Measurements from ENCODE around the gene PANX1. TPM values are rescaled to one million over a fixed set of nuclear protein-coding genes. Genes with fewer than 3 reads are reported as not detected.

The PANX1 gene
- polyA plus RNA-seq, 1 donor (not counting 4 experiments of a cell fraction or from before 2014, with no cell fraction given): 58.5 TPM

DNA sequence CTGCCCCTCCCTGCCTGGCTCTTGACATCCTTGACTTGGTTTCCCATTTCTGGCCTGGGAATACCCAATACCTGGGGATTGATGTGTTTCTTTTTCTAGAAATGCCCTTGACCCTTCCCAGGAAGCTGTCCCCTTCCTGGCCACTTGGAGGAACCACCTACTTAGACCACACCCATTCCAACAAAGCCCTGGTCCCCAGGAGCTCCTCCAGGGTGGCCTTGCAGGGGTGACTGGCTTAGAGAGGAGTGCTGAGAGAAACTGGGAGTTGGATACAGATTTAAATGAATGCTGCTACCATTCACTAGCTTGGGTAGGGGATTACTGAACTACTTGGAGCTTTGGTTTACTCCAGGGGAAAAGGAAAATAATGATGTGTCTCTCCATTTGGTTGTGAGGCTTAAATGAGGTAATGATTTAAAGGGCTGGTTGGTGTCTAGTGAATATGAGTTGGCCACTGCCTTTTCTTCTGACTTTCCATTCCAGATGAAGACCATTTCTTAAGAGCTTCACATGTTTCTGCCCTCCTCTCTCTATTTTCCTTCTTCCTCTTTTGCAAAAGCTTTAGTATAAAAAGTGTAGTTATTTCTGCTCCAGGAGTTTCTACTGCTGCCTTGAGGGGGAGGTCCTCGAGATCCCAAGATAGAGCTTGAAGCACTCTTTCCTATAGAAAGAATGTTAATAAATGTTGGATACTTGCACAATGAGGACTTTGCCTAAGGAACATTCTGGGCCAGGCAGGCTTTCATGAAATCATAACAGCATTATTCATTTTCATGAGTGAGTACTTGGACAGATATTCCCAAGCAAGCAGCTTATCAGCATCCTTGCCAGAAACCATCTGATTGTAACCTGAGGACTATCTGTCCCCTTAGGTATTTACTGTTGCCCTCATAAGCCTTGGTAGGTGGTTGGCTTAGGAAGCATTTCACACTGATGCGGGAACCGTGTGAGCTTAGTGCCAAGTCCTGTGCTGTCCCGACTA is 22.4 kb downstream of the PANX1 start:
- Histone ChIP-seq H4K20me1 (ENCODE audit: control insufficient read depth, extremely low read depth, insufficient read depth, low read length) (no peaks in the 10 kb centered on the region), H2AFZ (ENCODE audit: control insufficient read depth, low read length) (no peak overlapping the region), H3K4me2 (ENCODE audit: control insufficient read depth, extremely low read depth, insufficient read depth, low read depth, low read length) (peak overlapping the region; percentile 42), H3K9me1 (ENCODE audit: control insufficient read depth, extremely low read depth, insufficient read depth, low read length) (peaks cover 5% of the 10 kb centered on the region), H3K27ac (ENCODE audit: control insufficient read depth, insufficient read depth, low read length) (peak overlapping the region; percentile 47), H3K79me2 (ENCODE audit: control insufficient read depth, insufficient read depth, low read length) (peaks cover 78% of the 10 kb centered on the region), H3K9me3 (ENCODE audit: control insufficient read depth, low read depth, low read length) (no peaks in the 10 kb centered on the region), H3K4me3 (ENCODE audit: control insufficient read depth in 2 of 3, extremely low read depth in 1 of 3, insufficient read depth in 2 of 3, low read depth in 1 of 3, low read length in 3 of 3) (no peak overlapping the region), H3K36me3 (ENCODE audit: control insufficient read depth in 2 of 2, extremely low read depth in 1 of 2, insufficient read depth in 2 of 2, low read length in 2 of 2) (peaks cover 6 to 14% of the 10 kb centered on the region in 2 experiments), H3K4me1 (ENCODE audit: control insufficient read depth, extremely low read depth, insufficient read depth, low read length) (peaks cover 56% of the 10 kb centered on the region), H3K9ac (ENCODE audit: control insufficient read depth, extremely low read depth, insufficient read depth, low read length) (peak overlapping the region; percentile 24), H3K27me3 (ENCODE audit: control insufficient read depth, extremely low read depth, insufficient read depth, low read length) (no peaks in the 10 kb centered on the region)
- no peak for DNase-seq (ENCODE audit: low read depth, low spot score)
- TF ChIP-seq EZH2 (IDR thresholded peaks at IDR 0.05; ENCODE audit: low read length) (no peak), CTCF (optimal IDR thresholded peaks at IDR 0.05 in 1 of 3, IDR thresholded peaks at IDR 0.05 in 1 of 3, conservative IDR thresholded peaks at IDR 0.05 in 1 of 3; ENCODE audit: extremely low read depth in 1 of 3, insufficient read depth in 2 of 3, low read length in 3 of 3) (no peak)
- peak; percentile 73 for FAIRE-seq
- dilution Hi-C loops (cut with MboI; ENCODE audit: extremely low pct_ligation_motif_present, low sequenced_read_pairs): no loop called here

GRCh38 chr11:94151903-94152677 is 23.4 kb downstream of the PANX1 start:
- H3K4me2 ChIP-seq (ENCODE audit: control insufficient read depth, extremely low read depth, insufficient read depth, low read depth, low read length): peak overlapping the region; percentile 60
- no peak for TF ChIP-seq CTCF (optimal IDR thresholded peaks at IDR 0.05 in 1 of 3, IDR thresholded peaks at IDR 0.05 in 1 of 3, conservative IDR thresholded peaks at IDR 0.05 in 1 of 3; ENCODE audit: extremely low read depth in 1 of 3, insufficient read depth in 2 of 3, low read length in 3 of 3)
- TF ChIP-seq EZH2 (IDR thresholded peaks at IDR 0.05; ENCODE audit: low read length): no peak
- peak overlapping the region; percentile 47 for H3K27ac ChIP-seq (ENCODE audit: control insufficient read depth, insufficient read depth, low read length)
- peaks cover 76% of the 10 kb centered on the region for H3K79me2 ChIP-seq (ENCODE audit: control insufficient read depth, insufficient read depth, low read length)
- peaks cover 5% of the 10 kb centered on the region for H3K9me1 ChIP-seq (ENCODE audit: control insufficient read depth, extremely low read depth, insufficient read depth, low read length)
- dilution Hi-C loops (cut with MboI; ENCODE audit: extremely low pct_ligation_motif_present, low sequenced_read_pairs): no loop called here
- H3K9me3 ChIP-seq (ENCODE audit: control insufficient read depth, low read depth, low read length): no peaks in the 10 kb centered on the region
- DNase-seq (ENCODE audit: low read depth, low spot score) (no peak), FAIRE-seq (peak; percentile 79)
- no peaks in the 10 kb centered on the region for H3K27me3 ChIP-seq (ENCODE audit: control insufficient read depth, extremely low read depth, insufficient read depth, low read length)
- H4K20me1 ChIP-seq (ENCODE audit: control insufficient read depth, extremely low read depth, insufficient read depth, low read length): no peaks in the 10 kb centered on the region
- peak overlapping the region; percentile 54 for H3K9ac ChIP-seq (ENCODE audit: control insufficient read depth, extremely low read depth, insufficient read depth, low read length)
- H3K4me1 ChIP-seq (ENCODE audit: control insufficient read depth, extremely low read depth, insufficient read depth, low read length): peaks cover 56% of the 10 kb centered on the region
- H3K4me3 ChIP-seq (ENCODE audit: control insufficient read depth in 2 of 3, extremely low read depth in 1 of 3, insufficient read depth in 2 of 3, low read depth in 1 of 3, low read length in 3 of 3): no peak overlapping the region
- H3K36me3 ChIP-seq (ENCODE audit: control insufficient read depth in 2 of 2, extremely low read depth in 1 of 2, insufficient read depth in 2 of 2, low read length in 2 of 2): peaks cover 9 to 10% of the 10 kb centered on the region in 2 experiments
- H2AFZ ChIP-seq (ENCODE audit: control insufficient read depth, low read length): no peak overlapping the region

Data from keratinocyte (primary cell).